ENCODE results near the gene COA1.

COA1 gene

GRCh38 chr7:43769281-43769680 lies 40.0 kb upstream of the COA1 start:
- no peaks in the 10 kb centered on the region for H3K9me3 ChIP-seq (ENCODE audit: control insufficient read depth, insufficient read depth, low read length)
- TF ChIP-seq EZH2phosphoT487 (IDR thresholded peaks at IDR 0.05; ENCODE audit: borderline replicate concordance, low read length) (no peak), CTCF (IDR thresholded peaks at IDR 0.05; ENCODE audit: low read depth, low read length, poor library complexity, severe bottlenecking) (no peak)
- H4K20me1 ChIP-seq (ENCODE audit: control insufficient read depth, insufficient read depth, low read depth, low read length) = no peaks in the 10 kb centered on the region
- peaks cover 1% of the 10 kb centered on the region for H3K4me1 ChIP-seq (ENCODE audit: control insufficient read depth, low read length)
- peaks cover 11% of the 10 kb centered on the region for H3K27me3 ChIP-seq (ENCODE audit: control insufficient read depth, low read length)
- H3K79me2 ChIP-seq (ENCODE audit: control insufficient read depth, low read length) = no peaks in the 10 kb centered on the region
- H3K4me2 ChIP-seq (ENCODE audit: low read length) = no peak overlapping the region
- no peak overlapping the region for H3K27ac ChIP-seq (ENCODE audit: low read depth, low read length)
- H3K9me2 ChIP-seq (replicated peaks; ENCODE audit: control insufficient read depth, low read length) = no peaks in the 10 kb centered on the region
- no peaks in the 10 kb centered on the region for H3K36me3 ChIP-seq (ENCODE audit: control insufficient read depth, low read length)
- H3F3A ChIP-seq (ENCODE audit: control insufficient read depth, insufficient read depth) = no peaks in the 10 kb centered on the region
- no peak overlapping the region for H3K4me3 ChIP-seq (ENCODE audit: low read length)

GRCh38 chr7:43768887-43769272 lies 39.6 kb upstream of the COA1 start:
- H4K20me1 ChIP-seq (ENCODE audit: control insufficient read depth, insufficient read depth, low read depth, low read length) = no peaks in the 10 kb centered on the region
- H3K9me3 ChIP-seq (ENCODE audit: control insufficient read depth, insufficient read depth, low read length) = no peaks in the 10 kb centered on the region
- H3K9me2 ChIP-seq (replicated peaks; ENCODE audit: control insufficient read depth, low read length) = no peaks in the 10 kb centered on the region
- H3K79me2 ChIP-seq (ENCODE audit: control insufficient read depth, low read length) = no peaks in the 10 kb centered on the region
- no peaks in the 10 kb centered on the region for H3F3A ChIP-seq (ENCODE audit: control insufficient read depth, insufficient read depth)
- no peak overlapping the region for H3K27ac ChIP-seq (ENCODE audit: low read depth, low read length)
- H3K36me3 ChIP-seq (ENCODE audit: control insufficient read depth, low read length) = no peaks in the 10 kb centered on the region
- H3K4me3 ChIP-seq (ENCODE audit: low read length) = no peak overlapping the region
- peaks cover 15% of the 10 kb centered on the region for H3K27me3 ChIP-seq (ENCODE audit: control insufficient read depth, low read length)
- peaks cover 5% of the 10 kb centered on the region for H3K4me1 ChIP-seq (ENCODE audit: control insufficient read depth, low read length)
- TF ChIP-seq EZH2phosphoT487 (IDR thresholded peaks at IDR 0.05; ENCODE audit: borderline replicate concordance, low read length) = no peak
- TF ChIP-seq CTCF (IDR thresholded peaks at IDR 0.05; ENCODE audit: low read depth, low read length, poor library complexity, severe bottlenecking) = no peak
- no peak overlapping the region for H3K4me2 ChIP-seq (ENCODE audit: low read length)

- Histone ChIP-seq H3K79me2 (ENCODE audit: control insufficient read depth, low read length) (no peaks in the 10 kb centered on the region), H3K4me3 (ENCODE audit: low read length) (no peak overlapping the region), H3K4me2 (ENCODE audit: low read length) (no peak overlapping the region), H3K4me1 (ENCODE audit: control insufficient read depth, low read length) (peaks cover 6% of the 10 kb centered on the region), H3K27ac (ENCODE audit: low read depth, low read length) (no peak overlapping the region), H4K20me1 (ENCODE audit: control insufficient read depth, insufficient read depth, low read depth, low read length) (no peaks in the 10 kb centered on the region), H3K9me3 (ENCODE audit: control insufficient read depth, insufficient read depth, low read length) (no peaks in the 10 kb centered on the region), H3K36me3 (ENCODE audit: control insufficient read depth, low read length) (no peaks in the 10 kb centered on the region), H3K27me3 (ENCODE audit: control insufficient read depth, low read length) (peaks cover 19% of the 10 kb centered on the region), H3F3A (ENCODE audit: control insufficient read depth, insufficient read depth) (no peaks in the 10 kb centered on the region), H3K9me2 (replicated peaks; ENCODE audit: control insufficient read depth, low read length) (no peaks in the 10 kb centered on the region)
- TF ChIP-seq CTCF (IDR thresholded peaks at IDR 0.05; ENCODE audit: low read depth, low read length, poor library complexity, severe bottlenecking) = no peak
- no peak for TF ChIP-seq EZH2phosphoT487 (IDR thresholded peaks at IDR 0.05; ENCODE audit: borderline replicate concordance, low read length)
Observed at GRCh38 chr7:43768201-43768886, 39.0 kb upstream of the COA1 start.
